ENCODE data around the gene PDE4D.

The PDE4D gene

GRCh38 chr5:59607138-59607765, 286.3 kb downstream of the PDE4D start:
- POLR2A ChIA-PET: no interaction called here
- TF ChIP-seq NFRKB (IDR thresholded peaks at IDR 0.05): no peak
- no peak for TF ChIP-seq SUZ12 (IDR thresholded peaks at IDR 0.05)
- TF ChIP-seq L3MBTL2 (conservative IDR thresholded peaks at IDR 0.05): no peak
- no peak for TF ChIP-seq FOXK2 (IDR thresholded peaks at IDR 0.05)
- TF ChIP-seq HDGF (IDR thresholded peaks at IDR 0.05; ENCODE audit: borderline replicate concordance): no peak
- TF ChIP-seq ZNF384 (IDR thresholded peaks at IDR 0.05): no peak
- no peak for TF ChIP-seq TARDBP (IDR thresholded peaks at IDR 0.05)
- no peak for TF ChIP-seq SP1 (IDR thresholded peaks at IDR 0.05)
- TF ChIP-seq ARNT (IDR thresholded peaks at IDR 0.05): no peak
- no peak for TF ChIP-seq FOXM1 (IDR thresholded peaks at IDR 0.05; ENCODE audit: borderline replicate concordance)
- CTCF ChIA-PET: no interaction called here
- no peak for DNase-seq (ENCODE audit: extremely low spot score)

GRCh38 chr5:59605915-59606314, 287.6 kb downstream of the PDE4D start:
- no peak for TF ChIP-seq PKNOX1 (IDR thresholded peaks at IDR 0.05)
- no peak for TF ChIP-seq CTBP1 (IDR thresholded peaks at IDR 0.05; ENCODE audit: borderline replicate concordance)
- TF ChIP-seq ELF4 (IDR thresholded peaks at IDR 0.05): no peak
- no peak for TF ChIP-seq NFRKB (IDR thresholded peaks at IDR 0.05)
- TF ChIP-seq FOXM1 (IDR thresholded peaks at IDR 0.05; ENCODE audit: borderline replicate concordance): no peak
- no peak for TF ChIP-seq LEF1 (IDR thresholded peaks at IDR 0.05; ENCODE audit: borderline replicate concordance)
- TF ChIP-seq SP1 (IDR thresholded peaks at IDR 0.05): no peak
- no peak for TF ChIP-seq BHLHE40 (IDR thresholded peaks at IDR 0.05; ENCODE audit: borderline replicate concordance)
- no peak for TF ChIP-seq TARDBP (IDR thresholded peaks at IDR 0.05)
- no peak for TF ChIP-seq HDGF (IDR thresholded peaks at IDR 0.05; ENCODE audit: borderline replicate concordance)
- no peak for TF ChIP-seq FOXK2 (IDR thresholded peaks at IDR 0.05)
- TF ChIP-seq L3MBTL2 (conservative IDR thresholded peaks at IDR 0.05): no peak
- no peak for TF ChIP-seq ZNF384 (IDR thresholded peaks at IDR 0.05)
- no peak for TF ChIP-seq FOXA1 (IDR thresholded peaks at IDR 0.05)
- DNase-seq (ENCODE audit: extremely low spot score): no peak
- POLR2A ChIA-PET: no interaction called here
- CTCF ChIA-PET: no interaction called here

GRCh38 chr5:59604111-59604510, 289.4 kb downstream of the PDE4D start:
- POLR2A ChIA-PET: no interaction called here
- no peak for TF ChIP-seq FOXM1 (IDR thresholded peaks at IDR 0.05; ENCODE audit: borderline replicate concordance)
- no peak for TF ChIP-seq ARNT (IDR thresholded peaks at IDR 0.05)
- TF ChIP-seq PKNOX1 (IDR thresholded peaks at IDR 0.05): no peak
- no peak for TF ChIP-seq NFRKB (IDR thresholded peaks at IDR 0.05)
- TF ChIP-seq SP1 (IDR thresholded peaks at IDR 0.05): no peak
- TF ChIP-seq ZNF384 (IDR thresholded peaks at IDR 0.05): no peak
- no peak for TF ChIP-seq BHLHE40 (IDR thresholded peaks at IDR 0.05; ENCODE audit: borderline replicate concordance)
- TF ChIP-seq LEF1 (IDR thresholded peaks at IDR 0.05; ENCODE audit: borderline replicate concordance): no peak
- TF ChIP-seq TARDBP (IDR thresholded peaks at IDR 0.05): no peak
- TF ChIP-seq L3MBTL2 (conservative IDR thresholded peaks at IDR 0.05): no peak
- no peak for TF ChIP-seq CTBP1 (IDR thresholded peaks at IDR 0.05; ENCODE audit: borderline replicate concordance)
- no peak for TF ChIP-seq SUZ12 (IDR thresholded peaks at IDR 0.05)
- TF ChIP-seq FOXA1 (IDR thresholded peaks at IDR 0.05): no peak
- no peak for TF ChIP-seq FOXK2 (IDR thresholded peaks at IDR 0.05)

GRCh38 chr5:59600998-59601397, 292.5 kb downstream of the PDE4D start:
- TF ChIP-seq BHLHE40 (IDR thresholded peaks at IDR 0.05; ENCODE audit: borderline replicate concordance) (no peak), FOXK2 (IDR thresholded peaks at IDR 0.05) (no peak), CTBP1 (IDR thresholded peaks at IDR 0.05; ENCODE audit: borderline replicate concordance) (no peak), SUZ12 (IDR thresholded peaks at IDR 0.05) (no peak), ARNT (IDR thresholded peaks at IDR 0.05) (no peak), TARDBP (IDR thresholded peaks at IDR 0.05) (no peak), PKNOX1 (IDR thresholded peaks at IDR 0.05) (no peak)
- ChIA-PET POLR2A (no interaction called here), CTCF (no interaction called here)
- no peak for DNase-seq (ENCODE audit: extremely low spot score)

More at GRCh38 chr5:59604111-59604510, 289.4 kb downstream of the PDE4D start:
- CTCF ChIA-PET: interaction anchor here (0.6 kb wide), 1 partner anchor 67 kb away, joined by 3 read pairs; no protein-coding TSS in a partner anchor
- DNase-seq (ENCODE audit: extremely low spot score): no peak

- TF ChIP-seq PKNOX1 (IDR thresholded peaks at IDR 0.05) (no peak), SUZ12 (IDR thresholded peaks at IDR 0.05) (no peak), HDGF (IDR thresholded peaks at IDR 0.05; ENCODE audit: borderline replicate concordance) (no peak), ARNT (IDR thresholded peaks at IDR 0.05) (no peak), FOXM1 (IDR thresholded peaks at IDR 0.05; ENCODE audit: borderline replicate concordance) (no peak), SP1 (IDR thresholded peaks at IDR 0.05) (no peak), NFRKB (IDR thresholded peaks at IDR 0.05) (no peak), L3MBTL2 (conservative IDR thresholded peaks at IDR 0.05) (no peak), LEF1 (IDR thresholded peaks at IDR 0.05; ENCODE audit: borderline replicate concordance) (no peak), CTBP1 (IDR thresholded peaks at IDR 0.05; ENCODE audit: borderline replicate concordance) (no peak), FOXK2 (IDR thresholded peaks at IDR 0.05) (no peak), ELF4 (IDR thresholded peaks at IDR 0.05) (no peak)
- ChIA-PET POLR2A (no interaction called here), CTCF (no interaction called here)
- no peak for DNase-seq (ENCODE audit: extremely low spot score)
Measured at GRCh38 chr5:59600153-59600552, 293.4 kb downstream of the PDE4D start.

- ChIA-PET CTCF (no interaction called here), POLR2A (no interaction called here)
Measured at GRCh38 chr5:59599729-59600128, 293.8 kb downstream of the PDE4D start.

More at GRCh38 chr5:59599729-59600128, 293.8 kb downstream of the PDE4D start:
- no peak for DNase-seq (ENCODE audit: extremely low spot score)
- TF ChIP-seq BHLHE40 (IDR thresholded peaks at IDR 0.05; ENCODE audit: borderline replicate concordance): no peak
- TF ChIP-seq NFRKB (IDR thresholded peaks at IDR 0.05): no peak
- TF ChIP-seq CTBP1 (IDR thresholded peaks at IDR 0.05; ENCODE audit: borderline replicate concordance): no peak
- TF ChIP-seq PKNOX1 (IDR thresholded peaks at IDR 0.05): no peak
- TF ChIP-seq L3MBTL2 (conservative IDR thresholded peaks at IDR 0.05): no peak
- TF ChIP-seq HDGF (IDR thresholded peaks at IDR 0.05; ENCODE audit: borderline replicate concordance): no peak
- no peak for TF ChIP-seq SUZ12 (IDR thresholded peaks at IDR 0.05)
- no peak for TF ChIP-seq LEF1 (IDR thresholded peaks at IDR 0.05; ENCODE audit: borderline replicate concordance)
- no peak for TF ChIP-seq FOXA1 (IDR thresholded peaks at IDR 0.05)
- TF ChIP-seq ELF4 (IDR thresholded peaks at IDR 0.05): no peak
- TF ChIP-seq SP1 (IDR thresholded peaks at IDR 0.05): no peak
- no peak for TF ChIP-seq FOXM1 (IDR thresholded peaks at IDR 0.05; ENCODE audit: borderline replicate concordance)

All from HEK293T (cell line).